ENCODE data around the gene OBSL1.

OBSL1 gene

GRCh38 chr2:219565130-219566080 is 5.9 kb downstream of the OBSL1 start:
- no peak for DNase-seq

- no peak for DNase-seq
Measured at GRCh38 chr2:219563271-219563928, 7.9 kb downstream of the OBSL1 start.

DNA sequence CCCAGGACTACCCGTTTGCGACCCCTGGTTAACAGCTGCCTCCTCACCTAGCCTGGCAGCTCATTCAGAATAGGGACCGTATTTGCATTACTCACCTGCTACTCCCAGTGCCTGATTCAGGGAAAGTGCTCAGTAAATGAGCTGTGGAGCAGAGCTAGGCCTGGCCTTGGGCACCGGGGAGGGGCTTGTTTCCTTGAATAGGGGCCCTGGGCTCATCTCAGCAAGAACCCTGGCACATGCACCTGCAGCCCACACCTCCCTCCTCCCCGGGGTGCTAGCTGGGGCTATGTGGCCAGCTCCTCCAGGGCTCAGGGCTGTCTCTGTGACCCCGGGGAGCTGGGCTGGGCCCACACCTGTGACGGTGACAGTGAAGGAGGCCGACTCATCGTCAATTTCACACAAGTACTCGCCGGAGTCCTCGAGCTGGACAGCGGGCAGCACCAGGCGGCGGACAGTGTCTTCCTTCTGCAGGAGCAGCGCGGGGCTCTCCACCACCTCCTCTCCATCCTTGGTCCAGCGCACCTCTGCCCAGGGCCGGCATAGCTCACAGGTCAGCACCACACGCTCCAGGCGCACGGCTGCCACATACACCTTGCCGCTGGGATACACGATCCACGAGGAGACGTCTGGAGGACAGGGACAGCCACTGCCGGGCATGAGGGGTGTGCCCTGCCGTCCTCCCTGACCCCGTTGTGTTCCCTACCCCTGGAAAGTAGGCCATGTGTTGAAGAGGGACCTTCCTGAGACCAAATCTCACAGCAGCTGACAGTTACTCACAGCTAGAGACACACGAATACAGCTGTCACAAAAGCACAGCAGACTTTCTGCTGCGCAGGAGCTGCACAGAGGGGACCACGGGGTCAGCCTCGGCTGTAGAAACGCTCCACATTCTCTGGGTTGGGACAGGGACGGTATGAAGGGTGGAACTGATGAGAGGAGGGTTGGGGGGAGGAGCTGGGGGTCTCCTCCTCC is 9.0 kb downstream of the OBSL1 start:
- DNase-seq: no peak

GRCh38 chr2:219561179-219562048 is 9.9 kb downstream of the OBSL1 start:
- no peak for DNase-seq

GRCh38 chr2:219560893-219561178 is 10.5 kb downstream of the OBSL1 start:
- DNase-seq: no peak

GRCh38 chr2:219560037-219560892 is 11.1 kb downstream of the OBSL1 start:
- DNase-seq: no peak

GRCh38 chr2:219559156-219559915 is 12.0 kb downstream of the OBSL1 start:
- DNase-seq: no peak

DNA sequence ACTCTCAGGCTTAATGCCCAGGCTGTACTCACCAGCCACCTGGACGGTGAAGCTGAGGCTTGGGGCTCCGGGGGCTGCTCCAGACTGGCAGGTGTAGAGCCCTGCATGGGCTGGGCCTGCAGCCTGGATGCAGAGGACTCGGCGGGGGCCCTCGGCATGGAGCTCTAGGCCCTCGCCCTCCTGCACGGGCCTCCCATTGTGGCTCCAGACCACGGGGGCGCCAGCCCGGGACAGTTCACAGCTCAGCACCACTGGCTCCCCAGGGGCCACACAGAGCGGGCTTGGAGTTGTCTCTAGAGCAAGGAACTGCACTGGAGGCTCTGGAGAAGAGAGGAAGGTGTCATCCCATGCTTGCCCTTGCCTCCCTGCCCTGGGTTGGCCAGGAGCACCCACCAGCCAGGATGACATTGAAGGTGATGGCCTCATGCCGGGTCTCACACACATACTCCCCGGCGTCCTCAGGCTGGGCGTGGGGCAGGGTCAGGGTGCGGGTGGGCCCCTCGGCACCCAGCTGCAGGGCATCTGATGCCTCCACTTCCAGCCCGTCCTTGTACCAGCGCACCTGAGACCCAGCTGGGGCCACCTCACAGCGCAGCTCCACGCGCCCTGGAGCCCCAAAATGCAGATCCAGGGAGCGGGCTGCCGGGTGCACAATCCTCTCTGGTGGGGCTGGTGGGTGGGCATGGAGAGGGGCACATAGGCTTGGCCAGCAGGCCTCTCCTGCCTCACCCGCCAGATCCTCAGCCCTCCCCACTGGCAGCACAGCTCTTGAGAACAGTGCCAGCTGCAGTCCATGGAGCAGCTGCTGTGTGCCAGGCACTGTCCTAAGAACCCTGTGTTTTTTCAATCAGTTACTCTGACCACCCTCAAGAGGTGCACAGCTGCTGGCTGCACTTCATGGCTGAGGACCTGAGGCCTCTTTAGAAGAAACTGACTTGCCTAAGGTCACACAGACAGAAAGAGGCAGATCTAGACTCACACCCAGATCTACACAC is 13.3 kb downstream of the OBSL1 start:
- no peak for DNase-seq

DNA sequence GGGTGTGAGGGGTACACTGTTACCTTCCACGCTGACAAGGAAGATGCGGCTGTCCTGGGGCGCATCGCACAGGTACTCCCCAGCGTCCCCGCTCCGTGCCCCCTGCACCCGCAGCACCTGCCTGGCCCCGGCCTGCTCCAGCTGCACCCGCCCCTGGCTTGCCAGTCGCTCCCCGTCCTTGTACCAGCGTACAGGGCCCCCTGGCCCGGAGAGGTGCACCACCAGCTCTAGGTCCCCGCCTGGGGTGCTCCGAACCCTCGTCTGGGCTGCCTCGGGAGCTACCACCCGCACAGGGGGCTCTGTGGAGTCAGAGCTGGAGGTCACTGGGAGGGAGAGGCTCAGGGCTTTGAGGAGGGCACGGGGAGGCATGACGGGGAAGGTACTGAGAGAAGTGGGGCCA is 14.0 kb downstream of the OBSL1 start:
- no peak for DNase-seq

GRCh38 chr2:219556413-219556812 is 14.9 kb downstream of the OBSL1 start:
- DNase-seq: no peak

DNA sequence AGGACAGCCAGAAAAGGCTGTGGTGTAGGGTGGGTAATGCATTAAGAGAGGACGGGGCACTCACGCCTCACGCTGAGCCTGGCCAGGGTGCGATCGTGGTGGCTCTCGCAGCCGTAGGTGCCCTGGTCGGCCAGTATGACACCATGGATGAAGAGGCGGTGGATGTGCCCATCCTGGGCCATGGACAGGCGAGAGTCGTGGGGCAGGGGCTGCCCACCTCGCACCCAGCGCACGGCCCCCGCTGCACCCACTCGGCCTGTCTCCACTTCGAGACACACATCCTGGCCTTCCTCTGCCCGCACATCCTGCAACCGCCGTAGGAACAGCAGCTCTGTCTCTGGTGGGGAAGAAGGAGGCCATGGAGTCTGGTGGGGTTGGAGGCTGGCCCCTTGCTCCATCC is 15.4 kb downstream of the OBSL1 start:
- no peak for DNase-seq

- no peak for DNase-seq
Measured at GRCh38 chr2:219554350-219554749, 17.0 kb downstream of the OBSL1 start.

GRCh38 chr2:219553463-219553963 is 17.8 kb downstream of the OBSL1 start:
- no peak for DNase-seq

GRCh38 chr2:219553168-219553417 is 18.2 kb downstream of the OBSL1 start:
- no peak for DNase-seq

GRCh38 chr2:219552382-219553167 is 18.8 kb downstream of the OBSL1 start:
- peak; percentile 46 for DNase-seq

DNA sequence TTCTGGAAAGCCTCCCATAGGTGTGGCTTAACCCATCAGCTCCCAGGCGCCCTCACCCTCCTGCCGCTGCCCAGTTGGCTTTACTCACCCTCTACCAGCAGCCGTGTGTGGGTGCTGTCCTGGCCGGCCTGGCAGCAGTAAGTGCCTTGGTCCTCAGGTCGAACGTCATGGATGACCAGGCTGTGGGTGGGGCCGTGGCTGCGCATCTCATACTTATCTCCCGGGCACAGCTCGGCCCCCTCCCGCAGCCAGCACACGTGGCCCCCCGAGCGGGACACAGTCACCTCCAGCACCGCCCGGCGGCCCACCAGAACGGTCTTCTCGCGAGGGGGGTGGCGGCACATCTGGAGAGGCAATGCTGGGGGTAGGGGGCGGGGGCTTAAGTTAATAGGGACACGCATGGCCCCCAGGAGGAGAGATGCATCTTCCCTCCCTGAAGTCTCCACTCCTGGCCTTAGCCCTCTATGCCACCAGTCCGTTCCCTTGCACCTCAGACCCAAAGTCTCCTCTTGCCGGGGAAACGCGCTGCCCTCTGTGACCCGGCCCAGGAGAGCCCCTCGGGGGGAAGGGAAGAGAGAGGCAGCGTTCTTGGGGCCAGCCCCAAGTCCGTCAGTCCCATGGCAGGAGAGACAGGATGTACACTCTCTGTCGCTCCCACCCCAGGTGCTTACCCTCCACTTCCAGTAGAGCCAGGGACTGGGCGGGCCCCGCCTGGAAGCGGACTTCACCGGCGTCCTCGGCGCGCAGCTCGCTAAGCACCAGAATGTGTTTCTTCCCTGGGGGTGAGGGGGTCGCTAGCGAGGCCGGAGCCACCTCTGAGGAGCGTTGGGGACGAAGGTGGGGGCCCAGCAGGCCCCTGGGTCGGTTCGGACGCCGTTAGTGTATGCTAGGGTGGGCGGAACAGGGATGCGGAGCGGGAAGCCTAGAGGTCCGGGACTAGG is 19.6 kb downstream of the OBSL1 start:
- DNase-seq: no peak

DNA sequence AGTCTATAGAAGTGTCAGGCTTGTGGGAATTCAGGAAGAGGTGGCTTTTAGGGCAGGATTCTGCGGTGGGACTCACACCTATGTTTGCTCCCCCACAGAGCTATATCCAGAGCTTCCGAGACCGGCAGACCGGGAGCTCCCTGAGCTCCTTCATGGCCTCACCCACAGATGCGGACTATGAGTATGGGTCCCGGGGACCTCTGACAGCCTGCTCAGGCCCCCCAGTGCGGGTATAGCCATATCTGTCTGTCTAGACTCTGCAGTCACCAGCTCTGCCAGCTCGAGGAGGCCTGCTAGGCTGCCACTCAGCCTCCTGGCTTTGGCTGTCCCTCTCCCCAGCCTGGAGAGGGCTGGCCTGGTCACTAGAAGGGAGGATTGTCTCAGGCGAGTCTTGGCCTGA is 21.7 kb downstream of the OBSL1 start:
- no peak for DNase-seq

Data from NCI-H1694 treated with DMSO at 0.1 percent for 48 hours (cell line).